ENCODE results near the gene AFMID. TPM values are rescaled to one million over a fixed set of nuclear protein-coding genes. Genes with fewer than 3 reads are reported as not detected.

Gene AFMID
- total and polyA plus RNA-seq, 9 of the 15 experiments (the other 6 are each of a cell fraction or from before 2014, with no cell fraction given), result 62.1 to 188 (median 74.4) TPM

DNA sequence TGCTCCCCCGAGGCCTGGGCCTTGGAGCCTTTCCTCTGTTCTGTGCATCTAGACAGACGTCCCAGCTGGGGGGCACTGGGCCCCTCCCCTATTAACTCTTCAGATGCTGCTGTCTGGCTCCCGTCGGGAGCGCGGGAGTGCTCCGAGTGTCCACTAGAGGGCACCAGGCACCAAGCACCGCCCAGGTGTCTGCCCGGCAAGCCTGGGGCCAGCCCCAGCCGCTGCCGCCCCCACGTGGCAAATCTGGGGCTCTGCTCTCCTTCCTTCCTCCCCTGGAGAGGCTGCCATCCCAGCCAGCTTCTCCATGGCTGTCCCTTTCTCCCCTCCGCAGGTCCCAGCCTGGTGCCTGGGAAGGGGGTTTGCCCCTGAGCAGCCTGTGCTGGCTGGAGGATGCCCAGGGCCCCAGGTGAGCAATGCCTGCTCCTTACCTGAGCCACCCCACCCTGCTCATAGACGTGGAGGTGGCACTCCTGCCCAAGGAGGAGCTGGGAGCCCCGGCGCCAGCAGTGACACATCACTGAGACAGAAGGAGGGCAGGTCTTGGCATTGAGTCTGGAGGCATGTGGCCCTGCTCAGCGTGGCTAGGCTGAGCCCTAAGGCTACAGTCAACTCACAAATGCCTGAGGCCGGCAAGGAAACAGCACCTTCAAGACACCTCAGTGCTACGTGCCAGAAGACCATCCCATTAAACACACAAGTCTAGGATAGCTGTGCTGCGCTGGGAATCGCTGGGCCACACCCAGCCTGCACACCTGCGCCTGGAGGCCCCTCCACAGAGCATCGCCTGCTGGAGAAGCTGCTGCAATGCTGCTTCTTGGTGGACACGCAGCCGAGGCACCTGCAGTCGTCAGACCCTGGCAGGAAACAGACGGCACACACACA is 64.0 kb downstream of the AFMID start (continued):
- TF ChIP-seq PRDM10 (IDR thresholded peaks at IDR 0.05; ENCODE audit: partially characterized antibody) (no peak), CBX1 (IDR thresholded peaks at IDR 0.05; ENCODE audit: low read depth) (no peak), ZBTB1 (CRISPR knock-in tag; IDR thresholded peaks at IDR 0.05; ENCODE audit: borderline replicate concordance, low read depth) (no peak), HMG20B (CRISPR knock-in tag; IDR thresholded peaks at IDR 0.05) (no peak), MYNN (IDR thresholded peaks at IDR 0.05) (peak; percentile 69; the same call in 1 of the 2 replicates), MYNN (CRISPR knock-in tag; IDR thresholded peaks at IDR 0.05) (no peak), ZFP36 (IDR thresholded peaks at IDR 0.05; ENCODE audit: low read depth, low read length, partially characterized antibody) (peak; percentile 19), TBL1XR1 (IDR thresholded peaks at IDR 0.05; ENCODE audit: low read length in 2 of 2) (peak; percentile 56 to 63; a peak in 2 of 4 replicates), HCFC1 (IDR thresholded peaks at IDR 0.05; ENCODE audit: low read depth, low read length) (peak; percentile 35; the same call in 1 of the 2 replicates), HMBOX1 (IDR thresholded peaks at IDR 0.05) (no peak), TAF9B (IDR thresholded peaks at IDR 0.05; ENCODE audit: partially characterized antibody) (no peak), CBX5 (IDR thresholded peaks at IDR 0.05; ENCODE audit: borderline replicate concordance, low read depth) (no peak), PHB2 (IDR thresholded peaks at IDR 0.05; ENCODE audit: low read depth) (no peak), GATA2 (CRISPR knock-in tag; IDR thresholded peaks at IDR 0.05) (no peak), EWSR1 (IDR thresholded peaks at IDR 0.05; ENCODE audit: borderline replicate concordance, low read depth, partially characterized antibody) (no peak), ZNF785 (CRISPR knock-in tag; IDR thresholded peaks at IDR 0.05) (no peak)
- TF ChIP-seq, protein P1, sequence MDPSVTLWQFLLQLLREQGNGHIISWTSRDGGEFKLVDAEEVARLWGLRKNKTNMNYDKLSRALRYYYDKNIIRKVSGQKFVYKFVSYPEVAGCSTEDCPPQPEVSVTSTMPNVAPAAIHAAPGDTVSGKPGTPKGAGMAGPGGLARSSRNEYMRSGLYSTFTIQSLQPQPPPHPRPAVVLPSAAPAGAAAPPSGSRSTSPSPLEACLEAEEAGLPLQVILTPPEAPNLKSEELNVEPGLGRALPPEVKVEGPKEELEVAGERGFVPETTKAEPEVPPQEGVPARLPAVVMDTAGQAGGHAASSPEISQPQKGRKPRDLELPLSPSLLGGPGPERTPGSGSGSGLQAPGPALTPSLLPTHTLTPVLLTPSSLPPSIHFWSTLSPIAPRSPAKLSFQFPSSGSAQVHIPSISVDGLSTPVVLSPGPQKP (CRISPR knock-in tag; IDR thresholded peaks at IDR 0.05), result 0 out of 2 replicates have a peak, but pooled peaks have one; percentile 8
- TF ChIP-seq, protein P2, sequence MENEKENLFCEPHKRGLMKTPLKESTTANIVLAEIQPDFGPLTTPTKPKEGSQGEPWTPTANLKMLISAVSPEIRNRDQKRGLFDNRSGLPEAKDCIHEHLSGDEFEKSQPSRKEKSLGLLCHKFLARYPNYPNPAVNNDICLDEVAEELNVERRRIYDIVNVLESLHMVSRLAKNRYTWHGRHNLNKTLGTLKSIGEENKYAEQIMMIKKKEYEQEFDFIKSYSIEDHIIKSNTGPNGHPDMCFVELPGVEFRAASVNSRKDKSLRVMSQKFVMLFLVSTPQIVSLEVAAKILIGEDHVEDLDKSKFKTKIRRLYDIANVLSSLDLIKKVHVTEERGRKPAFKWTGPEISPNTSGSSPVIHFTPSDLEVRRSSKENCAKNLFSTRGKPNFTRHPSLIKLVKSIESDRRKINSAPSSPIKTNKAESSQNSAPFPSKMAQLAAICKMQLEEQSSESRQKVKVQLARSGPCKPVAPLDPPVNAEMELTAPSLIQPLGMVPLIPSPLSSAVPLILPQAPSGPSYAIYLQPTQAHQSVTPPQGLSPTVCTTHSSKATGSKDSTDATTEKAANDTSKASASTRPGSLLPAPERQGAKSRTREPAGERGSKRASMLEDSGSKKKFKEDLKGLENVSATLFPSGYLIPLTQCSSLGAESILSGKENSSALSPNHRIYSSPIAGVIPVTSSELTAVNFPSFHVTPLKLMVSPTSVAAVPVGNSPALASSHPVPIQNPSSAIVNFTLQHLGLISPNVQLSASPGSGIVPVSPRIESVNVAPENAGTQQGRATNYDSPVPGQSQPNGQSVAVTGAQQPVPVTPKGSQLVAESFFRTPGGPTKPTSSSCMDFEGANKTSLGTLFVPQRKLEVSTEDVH (IDR thresholded peaks at IDR 0.05; ENCODE audit: low read depth, partially characterized antibody), result peak; percentile 57
- TF ChIP-seq, protein P3, sequence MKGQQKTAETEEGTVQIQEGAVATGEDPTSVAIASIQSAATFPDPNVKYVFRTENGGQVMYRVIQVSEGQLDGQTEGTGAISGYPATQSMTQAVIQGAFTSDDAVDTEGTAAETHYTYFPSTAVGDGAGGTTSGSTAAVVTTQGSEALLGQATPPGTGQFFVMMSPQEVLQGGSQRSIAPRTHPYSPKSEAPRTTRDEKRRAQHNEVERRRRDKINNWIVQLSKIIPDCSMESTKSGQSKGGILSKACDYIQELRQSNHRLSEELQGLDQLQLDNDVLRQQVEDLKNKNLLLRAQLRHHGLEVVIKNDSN (CRISPR knock-in tag; IDR thresholded peaks at IDR 0.05), result peak; percentile 79
